Stomach (tissue), 4 donors: ENCODE data around the gene NEK4.

Experiments used
- CTCF ChIP-seq, 7 experiments: fragments of 450-650 bp in 4 of 7; fragments of 200-600 bp in 3 of 7; sonication (generic) in 3 of 7; IDR thresholded peaks; one replicate each; pipeline ENCODE4 v1.5.1; 2016 to 2019; ENCODE audit warnings: antibody characterized with exemption in 7 of 7, control low read depth in 2 of 7, mild to moderate bottlenecking in 1 of 7
- EP300 ChIP-seq: sonication (generic); formaldehyde crosslinking; IDR thresholded peaks from one replicate; pipeline ENCODE4 v1.6.1; 2017; ENCODE audit warnings: antibody characterized with exemption
- POLR2A ChIP-seq, 4 donors: fragments of 450-650 bp; IDR thresholded peaks; one replicate each; pipeline ENCODE4 v1.6.1; 2016; ENCODE audit warnings: antibody characterized with exemption in 4 of 4, control low read depth in 2 of 4, mild to moderate bottlenecking in 1 of 4, moderate library complexity in 1 of 4
- POLR2AphosphoS5 ChIP-seq, 3 donors: sonication (generic); formaldehyde crosslinking; IDR thresholded peaks; one replicate each; pipeline ENCODE4 v1.6.1; 2016; ENCODE audit warnings: antibody characterized with exemption in 3 of 3

- no peak for TF ChIP-seq CTCF (IDR thresholded peaks at IDR 0.05)
- TF ChIP-seq POLR2AphosphoS5 (IDR thresholded peaks at IDR 0.05): peak; percentile 65 to 89 (median 83)
- peak in 1 of 4 donors; percentile 46 for TF ChIP-seq POLR2A (IDR thresholded peaks at IDR 0.05)
- no peak for TF ChIP-seq EP300
Measured at GRCh38 chr3:52705688-52706686, 64.8 kb downstream of the NEK4 start, which contains the start of the genes GLT8D1 and SPCS1.
